NCI-H748 treated with DMSO at 0.1 percent for 48 hours (cell line): Measurements from ENCODE around the gene SLC5A9.
A peak's percentile ranks its signal among the peaks of the same experiment; 100 is the strongest.
"Not testable (repeated sequence)": the region's sequence is repeated elsewhere in the genome, so short reads cannot be mapped to it uniquely, and the experiment has no call there.

Experiments
- DNase-seq: peaks from one replicate; lab custom pipeline; 2025; lab: John Stamatoyannopoulos, UW

The SLC5A9 gene

GRCh38 chr1:48222501-48223242 lies at the start of gene SLC5A9:
TSS of gene SLC5A9 (plus strand) at chr1:48222716. CDS start at chr1:48222737, 21 bp downstream.
- no peak for DNase-seq

- no peak for DNase-seq
These were observed 47.4 kb upstream of the SLC5A9 start for GRCh38 chr1:48175116-48175515.

GRCh38 chr1:48177257-48177656 lies 45.3 kb upstream of the SLC5A9 start:
- no peak for DNase-seq

- no peak for DNase-seq
These were observed 40.7 kb upstream of the SLC5A9 start for GRCh38 chr1:48181669-48182367.

GRCh38 chr1:48182439-48182838 lies 40.1 kb upstream of the SLC5A9 start:
- DNase-seq: peak; percentile 29

- DNase-seq: no peak
These were observed 36.1 kb upstream of the SLC5A9 start for GRCh38 chr1:48186306-48186839.

GRCh38 chr1:48187969-48188563 lies 34.5 kb upstream of the SLC5A9 start:
- no peak for DNase-seq

- DNase-seq: no peak
These were observed 31.6 kb upstream of the SLC5A9 start for GRCh38 chr1:48190881-48191280.

- no peak for DNase-seq
These were observed 27.7 kb upstream of the SLC5A9 start for GRCh38 chr1:48194801-48195200.

- no peak for DNase-seq
These were observed 26.3 kb upstream of the SLC5A9 start for GRCh38 chr1:48196237-48196636.

GRCh38 chr1:48198970-48199369 lies 23.5 kb upstream of the SLC5A9 start:
- DNase-seq: no peak

GRCh38 chr1:48200166-48200900 lies 22.2 kb upstream of the SLC5A9 start:
- DNase-seq: no peak

- peak; percentile 55 for DNase-seq
These were observed 20.3 kb upstream of the SLC5A9 start for GRCh38 chr1:48202030-48202752.

GRCh38 chr1:48203287-48203900 lies 19.1 kb upstream of the SLC5A9 start:
- peak; percentile 30 for DNase-seq

- DNase-seq: no peak
These were observed 17.0 kb upstream of the SLC5A9 start for GRCh38 chr1:48205522-48205921.

- peak; percentile 74 for DNase-seq
These were observed 16.1 kb upstream of the SLC5A9 start for GRCh38 chr1:48206371-48206770.

GRCh38 chr1:48207131-48207530 lies 15.4 kb upstream of the SLC5A9 start:
- DNase-seq: no peak

GRCh38 chr1:48207536-48208075 lies 14.9 kb upstream of the SLC5A9 start:
- no peak for DNase-seq

- no peak for DNase-seq
These were observed 14.3 kb upstream of the SLC5A9 start for GRCh38 chr1:48208251-48208650.

- DNase-seq: no peak
These were observed 13.9 kb upstream of the SLC5A9 start for GRCh38 chr1:48208652-48209051.

GRCh38 chr1:48213462-48213861 lies 9.1 kb upstream of the SLC5A9 start:
- not testable (repeated sequence) for DNase-seq
